Prostate gland (tissue), 2 donors: Measurements from ENCODE around the gene ETV4.

Source experiments
- POLR2A ChIP-seq: fragments of 450-650 bp; IDR thresholded peaks from one replicate; pipeline ENCODE4 v1.6.1; 2016; ENCODE audit warnings: antibody characterized with exemption, mild to moderate bottlenecking
- POLR2AphosphoS5 ChIP-seq: sonication (generic); formaldehyde crosslinking; IDR thresholded peaks from one replicate; pipeline ENCODE4 v1.6.1; 2017; ENCODE audit warnings: antibody characterized with exemption
- TF ChIP-seq, protein P1 (sequence below), 4 experiments: fragments of 200-600 bp in 2 of 4; fragments of 450-650 bp in 2 of 4; sonication (generic) in 2 of 4; IDR thresholded peaks; 1 replicate in 3 of 4; 2 replicates in 1 of 4; pipeline ENCODE4 v1.5.1; 2016 to 2019; ENCODE audit warnings: antibody characterized with exemption in 4 of 4, mild to moderate bottlenecking in 2 of 4, moderate library complexity in 2 of 4

DNA sequence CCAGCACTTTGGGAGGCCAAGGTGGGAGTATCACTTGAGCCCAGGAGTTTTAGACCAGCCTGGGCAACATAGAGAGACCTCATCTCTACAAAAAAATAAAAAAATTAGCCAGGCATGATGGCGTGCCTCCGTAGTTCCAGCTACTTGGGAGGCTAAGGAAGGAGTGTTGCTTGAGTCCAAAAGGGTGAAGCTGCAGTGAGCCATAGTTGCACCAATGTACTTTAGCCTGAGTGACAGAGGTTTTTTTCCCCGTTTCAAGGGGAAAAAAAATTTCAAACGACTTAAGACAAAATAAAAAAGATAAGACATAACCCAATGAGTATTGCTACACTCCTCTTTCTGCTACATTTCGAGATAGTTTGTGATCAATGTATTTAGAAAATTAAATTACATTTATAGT, 55.5 kb downstream of the ETV4 start:
- TF ChIP-seq, protein P1, sequence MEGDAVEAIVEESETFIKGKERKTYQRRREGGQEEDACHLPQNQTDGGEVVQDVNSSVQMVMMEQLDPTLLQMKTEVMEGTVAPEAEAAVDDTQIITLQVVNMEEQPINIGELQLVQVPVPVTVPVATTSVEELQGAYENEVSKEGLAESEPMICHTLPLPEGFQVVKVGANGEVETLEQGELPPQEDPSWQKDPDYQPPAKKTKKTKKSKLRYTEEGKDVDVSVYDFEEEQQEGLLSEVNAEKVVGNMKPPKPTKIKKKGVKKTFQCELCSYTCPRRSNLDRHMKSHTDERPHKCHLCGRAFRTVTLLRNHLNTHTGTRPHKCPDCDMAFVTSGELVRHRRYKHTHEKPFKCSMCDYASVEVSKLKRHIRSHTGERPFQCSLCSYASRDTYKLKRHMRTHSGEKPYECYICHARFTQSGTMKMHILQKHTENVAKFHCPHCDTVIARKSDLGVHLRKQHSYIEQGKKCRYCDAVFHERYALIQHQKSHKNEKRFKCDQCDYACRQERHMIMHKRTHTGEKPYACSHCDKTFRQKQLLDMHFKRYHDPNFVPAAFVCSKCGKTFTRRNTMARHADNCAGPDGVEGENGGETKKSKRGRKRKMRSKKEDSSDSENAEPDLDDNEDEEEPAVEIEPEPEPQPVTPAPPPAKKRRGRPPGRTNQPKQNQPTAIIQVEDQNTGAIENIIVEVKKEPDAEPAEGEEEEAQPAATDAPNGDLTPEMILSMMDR (IDR thresholded peaks at IDR 0.05): no peak
- TF ChIP-seq POLR2A (no peak), POLR2AphosphoS5 (no peak)
